GM12878 (cell line): ENCODE data around the gene ALDH3B2. TPM values are rescaled to one million over a fixed set of nuclear protein-coding genes. Genes with fewer than 3 reads are reported as not detected.
"Not testable (repeated sequence)": the region's sequence is repeated elsewhere in the genome, so short reads cannot be mapped to it uniquely, and the experiment has no call there.

Source experiments
- ATAC-seq: fragments of 200-7000 bp; cut with Tn5 transposase; 3 replicates; pipeline ENCODE4 v1.9.1; 2020; ENCODE audit warnings: mild to moderate bottlenecking, moderate library complexity
- BruUV-seq: library from RNA; stranded (reverse); fragments of 400-500 nt; replicated peaks from 2 replicates; lab custom pipeline; 2021; lab: Mats Ljungman, UMichigan
- CTCF ChIA-PET: fragments of 300-600 bp; sonication (Branson Sonifier 250); formaldehyde crosslinking; extraction: SDS; loops from one replicate; lab custom pipeline; 2021; ENCODE audit warnings: inconsistent platforms; lab: Yijun Ruan, JAX
- POLR2A ChIA-PET: fragments of 350-600 bp; formaldehyde crosslinking; extraction: SDS; loops from one replicate; lab custom pipeline; 2021; ENCODE audit warnings: inconsistent platforms; lab: Charles Lee
- RAD21 ChIA-PET: fragments of 300-600 bp; sonication (Branson Sonifier 250); formaldehyde crosslinking; loops from one replicate; lab custom pipeline; 2023; ENCODE audit warnings: antibody characterized with exemption; ENCODE audit not compliant: unreplicated experiment; lab: Charles Lee
- SMC1A ChIA-PET: fragments of 300-600 bp; sonication (Branson Sonifier 250); formaldehyde crosslinking; loops from one replicate; lab custom pipeline; 2023; ENCODE audit not compliant: unreplicated experiment, uncharacterized antibody; lab: Charles Lee
- DNase-seq: peaks from one replicate; pipeline ENCODE4 v3.0.0-alpha.2; 2011; ENCODE audit warnings: low read depth, low spot score
- FAIRE-seq: peaks from 3 replicates; lab custom pipeline; 2011; peaks lifted over from hg19 to GRCh38; lab: Jason Lieb, UNC
- H2AFZ ChIP-seq: 2 replicates; pipeline ENCODE4 v1.6.0; 2011; ENCODE audit warnings: low read depth, low read length, control low read depth; ENCODE audit not compliant: control insufficient read depth
- H3K27ac ChIP-seq: 2 replicates; pipeline ENCODE4 v1.5.1; 2011; ENCODE audit warnings: control low read depth; ENCODE audit not compliant: control insufficient read depth, insufficient read depth
- H3K27me3 ChIP-seq, 2 experiments: replicated peaks in 1 of 2; 2 replicates each; pipeline versions ENCODE4 v1.6.0 to v1.6.1; 2011; ENCODE audit warnings: low read length in 1 of 2; ENCODE audit not compliant: control insufficient read depth in 2 of 2, insufficient read depth in 2 of 2
- H3K36me3 ChIP-seq, 2 experiments: 2 replicates each; pipeline ENCODE4 v1.5.1; 2011; ENCODE audit warnings: low read length in 1 of 2; ENCODE audit not compliant: control insufficient read depth in 2 of 2, insufficient read depth in 2 of 2
- H3K4me1 ChIP-seq: 2 replicates; pipeline ENCODE4 v1.6.1; 2011; ENCODE audit warnings: mild to moderate bottlenecking, low read length, moderate library complexity, mixed read lengths; ENCODE audit not compliant: control insufficient read depth, insufficient read depth
- H3K4me2 ChIP-seq: 2 replicates; pipeline ENCODE4 v1.6.0; 2011; ENCODE audit warnings: control low read depth; ENCODE audit not compliant: control insufficient read depth, insufficient read depth
- H3K4me3 ChIP-seq: fragments of 200-600 bp; sonication (generic); 2 replicates; pipeline ENCODE4 v1.5.1; 2016
- H3K79me2 ChIP-seq: 2 replicates; pipeline ENCODE4 v1.6.0; 2011; ENCODE audit warnings: low read length; ENCODE audit not compliant: control insufficient read depth, insufficient read depth
- H3K9ac ChIP-seq: 2 replicates; pipeline ENCODE4 v1.8.0; 2011; ENCODE audit warnings: low read length, control low read depth, mixed read lengths; ENCODE audit not compliant: control insufficient read depth, insufficient read depth
- H3K9me3 ChIP-seq: replicated peaks from 3 replicates; pipeline ENCODE4 v1.5.1; 2011; ENCODE audit warnings: mild to moderate bottlenecking, low read length; ENCODE audit not compliant: control insufficient read depth, insufficient read depth
- H4K20me1 ChIP-seq: 2 replicates; pipeline ENCODE4 v1.6.0; 2011; ENCODE audit not compliant: control insufficient read depth, insufficient read depth
- WGBS: methylation state at CpG from one replicate; pipeline ENCODE4 v1.1.6; 2016; ENCODE audit warnings: low lambda C conversion rate; ENCODE audit not compliant: insufficient replicate concordance, insufficient coverage; ENCODE audit errors: missing lambda C conversion rate; 5-methylcytosine and 5-hydroxymethylcytosine counted together
- in situ Hi-C: fragments of 300-500 bp; cut with MboI; formaldehyde crosslinking; loops from 9 replicates; pipeline ENCODE4 v1.14.3; 2018; ENCODE audit warnings: mixed read lengths
- intact Hi-C: fragments of 100-400 bp; cut with micrococcal nuclease; formaldehyde crosslinking; loops from one replicate; pipeline ENCODE4 v1.14.2; 2022; ENCODE audit not compliant: unreplicated experiment
- polyA plus RNA-seq, 11 experiments: library from polyadenylated mRNA; depleted of rRNA in 4 of 11; unstranded in 6 of 11; stranded (reverse) in 5 of 11; fragments of >200 nt; fragmentation: Nextera tagmentation in 4 of 11; fragmentation: Illumina TruSeq in 1 of 11; extraction: Ambion mirVana in 4 of 11; extraction: Trizol in 1 of 11; gene quantifications; 1 replicate in 1 of 11; 2 replicates in 10 of 11; pipeline versions ENCODE4 v1.2.1 to v1.2.3, GENCODE V29; 2011 to 2016; ENCODE audit warnings: inconsistent platforms in 2 of 11, missing spikeins in 2 of 11, low read depth in 1 of 11
- total RNA-seq, 4 experiments: library from RNA; depleted of rRNA in 3 of 4; stranded (reverse); fragments of >200 nt in 3 of 4; fragmentation: Illumina TruSeq in 1 of 4; extraction: Trizol in 1 of 4; gene quantifications; 2 replicates each; pipeline versions ENCODE4 v1.2.1 to v1.2.3, GENCODE V29; 2013 to 2021

ALDH3B2 gene
- total and polyA plus RNA-seq, 10 of the 15 experiments (the other 5 are each of a cell fraction or from before 2014, with no cell fraction given), result 0.09 to 0.17 TPM; not detected in 8

- H4K20me1 ChIP-seq, H3K27me3 ChIP-seq, H3K27ac ChIP-seq, H3K4me3 ChIP-seq, BruUV-seq, DNase-seq, H3K36me3 ChIP-seq, ATAC-seq, FAIRE-seq, H3K4me2 ChIP-seq, intact Hi-C loops, in situ Hi-C loops, H3K79me2 ChIP-seq, H2AFZ ChIP-seq, H3K9me3 ChIP-seq, POLR2A ChIA-PET, H3K9ac ChIP-seq: not testable (repeated sequence)
- ChIA-PET RAD21 (interaction anchor here (1.6 to 3.7 kb wide), 3 partner anchors 14 to 172 kb away, joined by 3 to 49 read pairs (median 29); partner anchors contain the start of gene NUDT8), SMC1A (interaction anchor here (4.1 to 6.3 kb wide), 2 partner anchors 32 to 83 kb away, joined by 21 to 52 read pairs; partner anchors contain the start of gene NUDT8), CTCF (interaction anchor here (1.0 to 7.7 kb wide), 4 partner anchors 14 to 88 kb away, joined by 4 to 132 read pairs (median 18); partner anchors contain the start of genes ACY3, NUDT8 and TBX10)
- 18% methylated on average over 5 of the region's 5 CpGs for WGBS
- peaks cover 27% of the 10 kb centered on the region for H3K4me1 ChIP-seq
Observed at GRCh38 chr11:67660752-67661151, 13.7 kb downstream of the ALDH3B2 start.

GRCh38 chr11:67659651-67660165 is 14.7 kb downstream of the ALDH3B2 start:
- ATAC-seq, H2AFZ ChIP-seq, in situ Hi-C loops, BruUV-seq, H3K4me2 ChIP-seq, H3K79me2 ChIP-seq, DNase-seq, H4K20me1 ChIP-seq, H3K9ac ChIP-seq, H3K9me3 ChIP-seq, H3K27me3 ChIP-seq, H3K36me3 ChIP-seq, H3K27ac ChIP-seq, H3K4me3 ChIP-seq, FAIRE-seq: not testable (repeated sequence)
- WGBS, result 9% methylated on average over 5 of the region's 5 CpGs
- ChIA-PET CTCF (interaction anchor here (0.7 to 7.7 kb wide), 19 partner anchors 13 to 256 kb away, joined by 3 to 132 read pairs (median 7); partner anchors contain the start of genes ACY3, GSTP1, NUDT8 and TBC1D10C), RAD21 (interaction anchor here (0.6 to 3.7 kb wide), 16 partner anchors 9 to 314 kb away, joined by 3 to 49 read pairs (median 4); partner anchors contain the start of genes ACY3, CDK2AP2 and NUDT8), SMC1A (interaction anchor here (0.7 to 6.3 kb wide), 11 partner anchors 8 to 303 kb away, joined by 3 to 69 read pairs (median 7); partner anchors contain the start of genes ACY3, NUDT8 and TBX10), POLR2A (interaction anchor here (0.6 kb wide), 1 partner anchor 77 kb away, joined by 3 read pairs; no protein-coding TSS in a partner anchor)
- peaks cover 29% of the 10 kb centered on the region for H3K4me1 ChIP-seq
- intact Hi-C loops, result loop anchor here (1.0 to 2.0 kb wide), 3 partner anchors 19 to 87 kb away; partner anchors contain the start of gene NUDT8
